ENCODE measurements around the gene PCSK5.

DNA sequence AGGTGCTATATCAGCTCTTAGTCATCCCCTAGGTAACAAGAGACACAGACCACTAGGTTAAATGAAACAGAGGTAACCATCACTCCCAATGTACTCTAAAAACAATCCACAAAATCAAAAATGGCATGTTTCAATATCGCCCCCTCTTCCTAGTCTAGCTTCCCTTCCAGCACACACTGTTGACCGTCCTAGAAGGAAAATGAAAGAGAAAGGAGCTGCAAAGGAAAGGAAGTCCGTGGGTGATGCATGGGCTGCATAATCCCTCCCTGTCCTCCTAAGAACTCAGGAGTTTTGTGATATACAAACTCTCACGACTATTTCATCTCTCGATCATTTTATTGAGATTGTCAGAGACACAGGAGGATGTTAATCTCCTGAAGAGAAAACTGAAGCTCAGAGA is 402.2 kb downstream of the PCSK5 start:
- TF ChIP-seq, protein P1, sequence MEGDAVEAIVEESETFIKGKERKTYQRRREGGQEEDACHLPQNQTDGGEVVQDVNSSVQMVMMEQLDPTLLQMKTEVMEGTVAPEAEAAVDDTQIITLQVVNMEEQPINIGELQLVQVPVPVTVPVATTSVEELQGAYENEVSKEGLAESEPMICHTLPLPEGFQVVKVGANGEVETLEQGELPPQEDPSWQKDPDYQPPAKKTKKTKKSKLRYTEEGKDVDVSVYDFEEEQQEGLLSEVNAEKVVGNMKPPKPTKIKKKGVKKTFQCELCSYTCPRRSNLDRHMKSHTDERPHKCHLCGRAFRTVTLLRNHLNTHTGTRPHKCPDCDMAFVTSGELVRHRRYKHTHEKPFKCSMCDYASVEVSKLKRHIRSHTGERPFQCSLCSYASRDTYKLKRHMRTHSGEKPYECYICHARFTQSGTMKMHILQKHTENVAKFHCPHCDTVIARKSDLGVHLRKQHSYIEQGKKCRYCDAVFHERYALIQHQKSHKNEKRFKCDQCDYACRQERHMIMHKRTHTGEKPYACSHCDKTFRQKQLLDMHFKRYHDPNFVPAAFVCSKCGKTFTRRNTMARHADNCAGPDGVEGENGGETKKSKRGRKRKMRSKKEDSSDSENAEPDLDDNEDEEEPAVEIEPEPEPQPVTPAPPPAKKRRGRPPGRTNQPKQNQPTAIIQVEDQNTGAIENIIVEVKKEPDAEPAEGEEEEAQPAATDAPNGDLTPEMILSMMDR (IDR thresholded peaks at IDR 0.05), result no peak
- TF ChIP-seq POLR2A (IDR thresholded peaks at IDR 0.05), result no peak
